HEK293T (cell line): ENCODE results near the gene SUPT3H.

ENCODE experiments used
- CTCF ChIA-PET: fragments of 350-600 bp; formaldehyde crosslinking; extraction: SDS; loops from one replicate; lab custom pipeline; 2021; ENCODE audit warnings: antibody characterized with exemption, inconsistent platforms; lab: Yijun Ruan, JAX
- POLR2A ChIA-PET: fragments of 350-600 bp; formaldehyde crosslinking; extraction: SDS; loops from one replicate; lab custom pipeline; 2020; ENCODE audit warnings: antibody characterized with exemption, inconsistent platforms; lab: Yijun Ruan, JAX
- DNase-seq: peaks from one replicate; pipeline ENCODE4 v3.0.0; 2012; ENCODE audit warnings: mixed read lengths; ENCODE audit errors: extremely low spot score
- ARNT ChIP-seq: fragments of 450-650 bp; IDR thresholded peaks from 2 replicates; pipeline ENCODE4 v1.6.1; 2017; ENCODE audit warnings: mild to moderate bottlenecking
- BHLHE40 ChIP-seq: fragments of 450-650 bp; IDR thresholded peaks from 2 replicates; pipeline ENCODE4 v1.6.1; 2016; ENCODE audit warnings: mild to moderate bottlenecking, moderate library complexity, borderline replicate concordance
- CTBP1 ChIP-seq: fragments of 450-650 bp; IDR thresholded peaks from 2 replicates; pipeline ENCODE4 v1.6.1; 2016; ENCODE audit warnings: borderline replicate concordance
- ELF4 ChIP-seq: fragments of 450-650 bp; IDR thresholded peaks from 2 replicates; pipeline ENCODE4 v1.6.1; 2017; ENCODE audit warnings: antibody characterized with exemption
- FOXA1 ChIP-seq: fragments of 450-650 bp; IDR thresholded peaks from 2 replicates; pipeline ENCODE4 v1.6.1; 2016; ENCODE audit warnings: mild to moderate bottlenecking
- FOXK2 ChIP-seq: fragments of 450-650 bp; IDR thresholded peaks from 2 replicates; pipeline ENCODE4 v1.6.1; 2016; ENCODE audit warnings: mild to moderate bottlenecking
- FOXM1 ChIP-seq: fragments of 450-650 bp; IDR thresholded peaks from 2 replicates; pipeline ENCODE4 v1.6.1; 2017; ENCODE audit warnings: mild to moderate bottlenecking, borderline replicate concordance
- HDGF ChIP-seq: fragments of 450-650 bp; IDR thresholded peaks from 2 replicates; pipeline ENCODE4 v1.6.1; 2017; ENCODE audit warnings: antibody characterized with exemption, borderline replicate concordance
- L3MBTL2 ChIP-seq: fragments of 450-650 bp; conservative IDR thresholded peaks from 2 replicates; pipeline ENCODE4 v1.6.1; 2016; ENCODE audit warnings: mild to moderate bottlenecking
- LEF1 ChIP-seq: fragments of 450-650 bp; IDR thresholded peaks from 2 replicates; pipeline ENCODE4 v1.6.1; 2017; ENCODE audit warnings: mild to moderate bottlenecking, borderline replicate concordance
- NFRKB ChIP-seq: fragments of 450-650 bp; IDR thresholded peaks from 2 replicates; pipeline ENCODE4 v1.6.1; 2016; ENCODE audit warnings: mild to moderate bottlenecking, moderate library complexity
- PKNOX1 ChIP-seq: fragments of 450-650 bp; IDR thresholded peaks from 2 replicates; pipeline ENCODE4 v1.6.1; 2016
- SP1 ChIP-seq: fragments of 450-650 bp; IDR thresholded peaks from 2 replicates; pipeline ENCODE4 v1.6.1; 2017
- SUZ12 ChIP-seq: fragments of 450-650 bp; IDR thresholded peaks from 2 replicates; pipeline ENCODE4 v1.6.1; 2016; ENCODE audit warnings: mild to moderate bottlenecking
- TARDBP ChIP-seq: fragments of 450-650 bp; IDR thresholded peaks from 2 replicates; pipeline ENCODE4 v1.6.1; 2016
- ZNF384 ChIP-seq: fragments of 450-650 bp; IDR thresholded peaks from 2 replicates; pipeline ENCODE4 v1.6.1; 2016

Gene SUPT3H

GRCh38 chr6:44826025-44826676 lies 551.6 kb downstream of the SUPT3H start:
- no peak for DNase-seq
- no peak for TF ChIP-seq ARNT
- TF ChIP-seq LEF1 = no peak
- ChIA-PET POLR2A (no interaction called here), CTCF (no interaction called here)

GRCh38 chr6:44825273-44825672 lies 552.5 kb downstream of the SUPT3H start:
- POLR2A ChIA-PET = no interaction called here
- CTCF ChIA-PET = no interaction called here
- DNase-seq = no peak
- no peak for TF ChIP-seq BHLHE40
- no peak for TF ChIP-seq LEF1
- TF ChIP-seq TARDBP = no peak
- TF ChIP-seq ELF4 = no peak
- TF ChIP-seq FOXM1 = no peak
- TF ChIP-seq NFRKB = no peak
- TF ChIP-seq SUZ12 = no peak

DNA sequence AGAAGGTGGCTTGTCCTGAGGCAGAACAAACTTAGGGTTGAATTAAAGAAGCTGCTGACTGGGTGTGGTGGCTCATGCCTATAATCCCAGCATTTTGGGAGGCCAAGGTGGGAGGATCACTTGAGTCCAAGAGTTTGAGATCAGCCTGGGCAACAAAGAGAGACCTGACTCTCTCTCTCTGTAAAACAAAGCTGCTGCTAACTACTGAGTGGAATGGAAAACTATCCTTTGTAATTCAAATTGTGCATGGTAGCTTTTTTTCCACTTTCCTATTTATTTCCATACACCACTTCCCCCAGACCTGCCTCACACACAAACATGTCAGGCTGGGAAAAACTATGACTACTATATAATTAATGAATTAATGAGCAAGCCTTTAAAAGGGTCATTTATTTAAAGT lies 553.2 kb downstream of the SUPT3H start:
- TF ChIP-seq SUZ12 (no peak), ARNT (no peak), SP1 (no peak), HDGF (no peak), FOXA1 (no peak), L3MBTL2 (no peak), ELF4 (no peak), FOXK2 (no peak), ZNF384 (no peak), NFRKB (no peak)
- DNase-seq = no peak
- POLR2A ChIA-PET = no interaction called here
- CTCF ChIA-PET = interaction anchor here (0.9 kb wide), 1 partner anchor 9 kb away, joined by 3 read pairs; no protein-coding TSS in a partner anchor

DNA sequence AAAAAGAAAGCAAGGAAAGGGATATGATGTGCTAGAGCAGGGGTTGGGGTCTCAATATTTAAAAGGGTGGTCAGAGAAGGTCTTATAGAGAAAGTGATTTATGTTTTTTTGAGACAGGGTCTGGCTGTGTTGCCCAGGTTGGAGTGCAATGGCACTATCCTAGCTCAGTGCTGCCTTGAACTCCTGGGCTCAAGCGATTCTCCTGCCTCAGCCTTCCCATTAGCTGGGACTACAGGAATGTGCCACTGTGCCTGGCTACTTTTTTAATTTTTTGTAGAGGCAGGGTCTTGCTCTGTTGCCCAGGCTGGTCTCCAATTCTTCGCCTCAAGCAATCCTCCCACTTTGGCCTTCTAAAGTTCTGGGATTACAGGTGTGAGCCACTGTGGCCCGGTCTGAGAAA lies 557.0 kb downstream of the SUPT3H start:
- POLR2A ChIA-PET = no interaction called here
- DNase-seq = no peak
- CTCF ChIA-PET = no interaction called here
- TF ChIP-seq ARNT = no peak
- no peak for TF ChIP-seq ELF4
- TF ChIP-seq ZNF384 = no peak
- no peak for TF ChIP-seq TARDBP
- no peak for TF ChIP-seq L3MBTL2
- no peak for TF ChIP-seq SUZ12
- TF ChIP-seq HDGF = no peak
- no peak for TF ChIP-seq BHLHE40
- TF ChIP-seq FOXK2 = no peak
- no peak for TF ChIP-seq CTBP1
- no peak for TF ChIP-seq LEF1
- TF ChIP-seq PKNOX1 = no peak
- no peak for TF ChIP-seq SP1
- TF ChIP-seq FOXA1 = no peak
- TF ChIP-seq NFRKB = no peak
- TF ChIP-seq FOXM1 = no peak

GRCh38 chr6:44820321-44820720 lies 557.4 kb downstream of the SUPT3H start:
- TF ChIP-seq CTBP1 (no peak), PKNOX1 (no peak), FOXA1 (no peak), FOXM1 (no peak), LEF1 (no peak), FOXK2 (no peak), TARDBP (no peak), HDGF (no peak), ELF4 (no peak), L3MBTL2 (no peak)
- CTCF ChIA-PET = no interaction called here

GRCh38 chr6:44811456-44811855 lies 566.3 kb downstream of the SUPT3H start:
- TF ChIP-seq TARDBP (no peak), SUZ12 (no peak), CTBP1 (no peak), ARNT (no peak), LEF1 (no peak), FOXM1 (no peak)
- POLR2A ChIA-PET = no interaction called here
- no peak for DNase-seq
- CTCF ChIA-PET = interaction anchor here (0.6 kb wide), 1 partner anchor 118 kb away, joined by 3 read pairs; no protein-coding TSS in a partner anchor

More at GRCh38 chr6:44820321-44820720, 557.4 kb downstream of the SUPT3H start:
- DNase-seq = no peak
- POLR2A ChIA-PET = no interaction called here

DNA sequence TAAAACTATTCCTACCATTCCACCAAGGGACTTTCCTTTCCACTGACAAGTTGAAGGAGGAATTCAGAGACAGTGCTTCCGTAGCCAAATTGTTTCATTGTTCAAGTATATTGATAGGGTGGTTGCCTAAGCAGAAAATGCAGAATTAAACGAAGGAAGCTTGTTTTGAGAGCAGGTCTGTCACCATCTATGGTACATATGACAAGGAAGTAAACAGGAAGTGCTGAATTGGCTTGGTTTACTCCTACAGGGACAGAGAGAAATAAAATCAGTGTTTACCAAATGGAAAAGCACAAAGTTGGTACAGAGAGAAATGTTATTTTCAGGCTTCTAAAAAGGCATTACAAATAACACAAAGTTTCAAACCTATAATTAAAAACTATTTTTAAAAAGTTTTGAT lies 568.5 kb downstream of the SUPT3H start:
- POLR2A ChIA-PET = no interaction called here
- no peak for DNase-seq
- CTCF ChIA-PET = no interaction called here
- TF ChIP-seq HDGF (no peak), ELF4 (no peak), FOXA1 (no peak), L3MBTL2 (no peak)

GRCh38 chr6:44808148-44808547 lies 569.6 kb downstream of the SUPT3H start:
- CTCF ChIA-PET = no interaction called here
- no peak for DNase-seq
- TF ChIP-seq NFRKB (no peak), BHLHE40 (no peak), CTBP1 (no peak), LEF1 (no peak), PKNOX1 (no peak), TARDBP (no peak), SP1 (no peak), ZNF384 (no peak), FOXA1 (no peak), FOXK2 (no peak), HDGF (no peak), FOXM1 (no peak), ELF4 (no peak)
- POLR2A ChIA-PET = no interaction called here
